OCI-M1 (cell line): Measurements from ENCODE around the gene AP3D1.

Experiments
- DNase-seq: peaks from one replicate; lab custom pipeline; 2025; lab: John Stamatoyannopoulos, UW

AP3D1 gene

DNA sequence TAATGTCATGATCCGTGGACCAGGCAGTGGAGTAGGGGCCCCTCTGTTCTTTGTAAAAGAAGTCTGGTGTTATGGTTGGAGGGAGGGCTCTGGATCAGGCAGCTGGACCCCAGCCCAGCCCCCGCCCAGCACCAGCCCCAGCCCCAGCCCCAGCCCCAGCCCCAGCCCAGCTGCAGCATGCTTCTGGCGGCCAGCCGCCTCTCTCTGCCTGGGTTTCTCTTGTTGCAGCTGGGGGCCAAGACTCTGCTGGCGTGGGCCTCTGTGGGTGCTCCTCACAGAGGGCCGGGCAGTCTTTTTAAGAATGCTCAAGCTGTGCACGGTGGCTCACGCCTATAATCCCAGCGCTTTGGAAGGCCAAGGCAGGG, 30.2 kb upstream of the AP3D1 start:
- DNase-seq, result no peak

DNA sequence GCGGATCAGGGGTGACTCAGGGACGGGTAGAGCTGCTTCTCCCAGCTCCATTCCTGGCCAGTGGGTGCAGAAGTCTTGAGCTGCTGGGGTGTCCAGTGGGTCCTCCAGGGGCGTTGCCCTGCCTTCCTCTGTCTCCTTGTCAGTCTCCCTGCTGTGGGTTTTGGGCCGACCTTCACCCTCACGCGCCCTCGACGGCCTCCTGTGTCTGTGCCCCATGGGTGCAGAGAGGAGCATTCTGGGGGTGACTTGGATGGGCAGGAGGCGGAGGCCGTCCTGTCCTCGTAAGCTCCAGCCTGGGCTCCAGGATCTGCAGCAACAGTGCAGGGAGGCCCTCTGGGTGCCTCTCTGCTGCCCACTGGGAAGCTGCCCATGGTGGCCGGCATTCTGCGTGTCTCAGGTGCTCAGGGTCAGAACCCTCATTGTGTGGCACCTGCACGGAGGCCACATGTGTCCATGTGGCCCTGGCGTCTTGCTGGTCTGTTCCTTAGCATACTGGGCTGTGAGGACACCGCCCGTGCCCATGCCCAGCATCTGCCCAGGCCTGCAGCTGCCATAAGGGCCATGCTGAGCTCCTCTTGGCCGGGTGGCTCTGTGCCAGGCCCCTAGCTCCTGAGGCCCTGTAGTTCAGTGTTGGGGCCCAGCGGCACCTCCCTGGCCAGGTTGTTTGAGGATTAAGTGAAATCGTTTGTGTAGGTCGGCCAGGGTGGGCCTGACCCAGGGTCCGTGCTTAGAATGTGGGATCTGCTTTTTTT, 29.7 kb upstream of the AP3D1 start:
- DNase-seq, result no peak

DNA sequence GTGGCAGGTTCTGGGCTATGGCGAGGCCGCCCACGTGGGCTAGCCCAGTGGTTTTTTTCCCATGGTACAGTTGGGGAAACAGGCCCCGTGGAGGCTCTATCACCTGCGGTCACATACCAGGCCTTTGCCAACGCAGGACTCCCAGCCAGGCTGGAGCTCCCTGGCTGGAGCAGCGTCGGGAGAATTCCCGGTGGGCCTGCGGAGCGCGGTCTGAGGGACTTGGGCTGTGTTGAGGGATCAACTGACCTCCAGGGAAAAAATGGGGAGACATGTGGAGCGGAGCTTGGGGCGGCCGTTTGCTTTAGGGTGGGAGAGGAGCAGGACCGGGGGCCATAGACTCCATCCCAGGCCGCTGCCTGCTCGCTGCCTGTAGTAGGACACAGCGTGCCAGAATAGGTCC, 28.7 kb upstream of the AP3D1 start:
- no peak for DNase-seq

DNA sequence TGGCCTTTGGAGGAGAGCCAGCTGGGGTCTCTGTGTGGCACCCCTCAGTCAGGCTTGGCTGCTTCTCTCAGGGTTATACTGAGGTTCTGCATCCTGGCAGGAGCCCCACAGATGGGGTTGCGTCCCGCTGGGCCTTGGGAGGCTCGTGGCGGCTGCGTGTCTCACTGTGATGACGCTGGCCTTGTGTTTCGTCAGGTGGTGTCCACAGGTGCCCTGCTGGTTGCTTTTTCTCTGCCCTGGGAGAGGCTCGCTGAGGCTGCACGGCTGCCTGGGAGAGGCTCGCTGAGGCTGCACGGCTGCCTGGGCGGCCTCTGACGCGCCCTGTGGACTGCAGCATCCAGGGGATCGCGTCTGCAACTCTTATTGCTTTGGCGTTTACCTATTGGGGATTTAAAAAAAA, 27.7 kb upstream of the AP3D1 start:
- no peak for DNase-seq

DNA sequence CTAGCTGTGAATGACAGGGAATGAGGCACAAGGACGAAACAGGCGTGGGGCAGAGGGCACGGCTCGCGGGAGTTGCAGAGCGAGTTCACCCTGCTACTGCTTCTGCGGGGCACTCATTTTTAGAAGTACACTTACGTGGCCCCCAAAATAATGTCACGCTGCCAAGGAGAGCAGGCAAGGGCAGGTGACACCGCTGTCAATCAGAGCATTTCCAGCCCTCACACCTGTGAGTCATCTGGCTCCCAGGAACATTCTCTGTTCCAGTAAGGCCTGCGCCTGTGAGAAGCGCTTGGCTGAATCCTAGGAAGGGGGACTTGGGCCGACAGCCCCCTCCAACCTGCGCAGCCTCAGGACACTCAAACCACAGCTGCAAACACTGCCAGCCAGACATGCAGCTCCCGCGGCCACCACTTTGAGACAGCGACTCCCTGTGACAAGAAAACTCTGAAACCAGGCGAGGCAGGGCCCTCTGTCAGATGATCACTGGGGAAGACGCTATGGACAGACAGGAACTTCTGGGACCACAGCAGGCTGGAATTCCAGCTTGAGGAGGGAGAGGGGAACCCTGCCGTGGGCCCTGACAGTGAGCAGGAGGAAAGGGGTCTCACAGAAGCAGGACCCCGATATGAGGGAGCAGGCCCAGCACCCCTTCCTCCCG, 25.1 kb upstream of the AP3D1 start:
- DNase-seq, result no peak

DNA sequence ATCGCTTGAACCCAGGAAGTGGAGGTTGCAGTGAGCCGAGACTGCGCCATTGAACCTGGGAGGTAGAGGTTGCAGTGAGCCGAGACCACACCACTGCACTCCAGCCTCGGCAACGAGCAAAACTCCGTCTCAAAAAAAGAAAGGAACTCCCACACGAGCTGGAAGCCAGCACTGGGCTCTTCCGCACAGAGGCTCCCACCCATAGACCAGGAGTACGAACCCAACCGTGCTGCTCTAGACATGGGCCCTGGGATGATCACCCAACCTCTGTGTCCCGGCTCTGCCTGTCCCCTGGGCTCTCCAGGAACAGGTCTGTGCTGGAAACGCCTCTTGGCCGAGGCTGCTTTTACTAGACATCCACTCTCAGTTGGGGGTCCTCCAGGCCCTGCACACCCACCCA, 24.4 kb upstream of the AP3D1 start:
- no peak for DNase-seq

DNA sequence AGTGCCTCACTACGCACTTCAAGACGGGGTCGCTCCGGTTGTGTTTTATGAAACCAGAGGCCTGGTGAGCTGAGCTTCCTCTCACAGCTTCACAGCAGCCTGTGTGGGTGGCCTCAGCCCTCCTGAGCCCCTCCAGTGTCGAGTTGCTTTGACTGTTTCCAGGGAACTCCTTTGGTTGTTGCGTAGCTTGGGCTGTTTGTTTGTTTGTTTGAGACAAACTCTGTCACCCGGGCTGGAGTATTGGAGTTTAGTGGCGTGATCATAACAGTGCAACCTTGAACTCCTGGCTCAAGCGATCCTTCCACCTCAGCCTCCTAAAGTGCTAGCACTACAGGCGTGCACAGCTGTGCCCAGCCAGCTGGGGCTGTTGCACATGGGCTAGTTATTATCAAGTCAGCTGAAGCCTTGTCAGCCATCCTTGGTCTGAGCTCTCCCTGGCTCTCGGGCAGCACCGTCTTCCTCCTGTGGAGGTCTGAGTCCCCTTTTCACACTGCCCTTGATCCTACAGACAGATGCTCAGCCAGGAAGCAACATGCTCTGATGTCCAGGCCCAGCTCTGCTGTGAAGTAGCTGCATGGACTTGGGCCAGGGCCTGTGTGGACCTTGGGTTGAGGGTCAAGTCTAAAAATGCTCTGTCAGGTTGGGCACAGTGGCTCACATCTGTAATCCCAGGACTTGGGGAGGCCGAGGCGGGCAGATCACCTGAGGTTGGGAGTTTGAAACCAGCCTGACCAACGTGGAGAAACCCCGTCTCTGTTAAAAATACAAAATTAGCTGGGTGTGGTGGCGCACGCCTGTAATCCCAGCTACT, 22.6 kb upstream of the AP3D1 start:
- no peak for DNase-seq

DNA sequence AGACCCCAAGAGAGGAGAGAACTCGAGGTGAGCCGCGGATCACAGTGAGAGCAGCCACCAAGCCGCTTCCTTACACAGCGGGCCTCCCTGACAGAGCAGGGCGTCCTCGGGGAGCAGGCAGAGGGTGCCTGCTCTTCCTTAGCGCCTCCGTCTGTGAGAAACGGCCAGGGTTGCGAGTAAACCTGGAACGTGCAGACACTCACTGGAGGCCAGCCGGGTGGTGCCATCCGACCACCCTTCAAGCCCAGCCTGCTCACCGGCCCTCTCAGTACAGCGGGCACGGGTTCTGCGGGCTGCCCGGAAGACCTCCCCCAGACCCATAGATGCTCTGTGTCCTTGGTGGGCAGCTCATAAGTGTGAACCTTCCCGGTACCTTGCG, 22.0 kb upstream of the AP3D1 start:
- DNase-seq, result no peak

DNA sequence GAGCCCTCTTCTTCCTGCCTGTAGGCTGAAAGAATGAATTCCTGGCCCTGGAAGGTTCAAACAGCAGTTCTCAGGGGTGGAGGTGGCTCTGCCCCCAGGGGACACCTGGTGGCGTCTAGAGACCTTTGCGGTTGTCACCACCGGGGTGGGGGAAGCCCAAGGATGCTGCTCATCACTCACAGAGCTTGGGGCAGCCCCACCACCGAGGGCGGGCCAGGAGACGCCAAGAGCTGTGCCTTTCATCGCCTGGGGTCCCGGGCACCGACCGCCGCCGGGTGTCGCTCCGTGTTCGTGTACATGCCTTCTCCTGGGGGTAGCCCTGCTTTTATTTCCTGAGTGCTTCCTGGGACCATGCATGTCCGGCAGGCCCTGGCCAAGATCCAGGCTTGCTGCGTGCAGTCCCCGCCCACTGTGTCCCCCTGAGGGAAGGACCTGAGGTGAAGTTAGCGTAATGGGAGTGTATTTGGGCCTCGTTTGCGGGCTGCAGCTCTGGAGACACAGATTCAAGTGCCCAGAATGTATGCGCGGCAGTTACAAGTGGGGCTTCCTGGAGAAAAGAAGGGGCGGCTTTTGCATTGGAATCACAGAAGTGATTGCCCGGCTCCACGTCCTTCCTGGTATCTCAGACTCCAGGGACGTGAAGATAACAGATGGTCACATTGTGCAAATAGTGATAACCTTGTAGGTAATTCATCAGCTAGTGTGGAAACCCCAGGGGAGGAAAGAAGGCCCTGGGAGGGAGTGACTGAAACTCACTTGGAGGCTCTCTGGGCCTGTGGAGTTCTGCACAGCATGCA, 20.2 kb upstream of the AP3D1 start:
- DNase-seq, result peak; percentile 6

DNA sequence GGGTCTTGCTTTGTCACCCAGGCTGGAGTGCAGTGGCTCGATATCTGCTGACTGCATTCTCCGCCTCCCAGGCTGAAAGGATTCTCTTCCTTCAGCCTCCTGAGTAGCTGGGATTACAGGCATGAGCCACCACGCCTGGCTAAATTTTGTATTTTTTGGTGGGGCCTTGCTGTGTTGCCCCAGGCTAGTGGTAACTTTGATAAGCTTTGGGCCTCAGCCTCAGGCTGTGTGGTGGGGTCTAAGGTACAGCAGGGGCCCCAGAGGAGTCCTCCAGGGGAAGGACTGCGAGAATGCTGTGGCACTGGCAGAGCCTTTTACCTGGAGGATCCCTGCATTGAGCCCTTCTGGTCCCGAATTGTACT, 19.6 kb upstream of the AP3D1 start:
- no peak for DNase-seq

DNA sequence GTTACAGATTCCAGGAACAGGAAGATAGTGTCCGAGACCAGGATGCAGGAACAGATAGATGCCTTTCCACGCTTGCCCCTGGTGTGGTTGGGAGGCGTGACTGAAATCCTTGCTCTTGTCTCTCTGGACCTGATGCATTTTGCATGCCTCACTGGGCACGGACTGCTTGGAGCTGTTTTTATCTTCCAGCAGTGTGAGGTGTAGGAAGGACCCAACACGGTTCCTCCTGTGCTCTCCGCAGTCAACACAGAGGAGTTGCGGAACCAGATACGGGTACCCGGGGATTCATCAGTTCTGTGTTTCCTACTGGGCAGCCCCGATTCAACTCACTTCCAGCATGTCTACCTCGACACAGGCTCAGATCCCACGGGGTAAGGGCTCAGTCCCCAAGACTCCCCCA, 18.9 kb upstream of the AP3D1 start:
- DNase-seq, result no peak

DNA sequence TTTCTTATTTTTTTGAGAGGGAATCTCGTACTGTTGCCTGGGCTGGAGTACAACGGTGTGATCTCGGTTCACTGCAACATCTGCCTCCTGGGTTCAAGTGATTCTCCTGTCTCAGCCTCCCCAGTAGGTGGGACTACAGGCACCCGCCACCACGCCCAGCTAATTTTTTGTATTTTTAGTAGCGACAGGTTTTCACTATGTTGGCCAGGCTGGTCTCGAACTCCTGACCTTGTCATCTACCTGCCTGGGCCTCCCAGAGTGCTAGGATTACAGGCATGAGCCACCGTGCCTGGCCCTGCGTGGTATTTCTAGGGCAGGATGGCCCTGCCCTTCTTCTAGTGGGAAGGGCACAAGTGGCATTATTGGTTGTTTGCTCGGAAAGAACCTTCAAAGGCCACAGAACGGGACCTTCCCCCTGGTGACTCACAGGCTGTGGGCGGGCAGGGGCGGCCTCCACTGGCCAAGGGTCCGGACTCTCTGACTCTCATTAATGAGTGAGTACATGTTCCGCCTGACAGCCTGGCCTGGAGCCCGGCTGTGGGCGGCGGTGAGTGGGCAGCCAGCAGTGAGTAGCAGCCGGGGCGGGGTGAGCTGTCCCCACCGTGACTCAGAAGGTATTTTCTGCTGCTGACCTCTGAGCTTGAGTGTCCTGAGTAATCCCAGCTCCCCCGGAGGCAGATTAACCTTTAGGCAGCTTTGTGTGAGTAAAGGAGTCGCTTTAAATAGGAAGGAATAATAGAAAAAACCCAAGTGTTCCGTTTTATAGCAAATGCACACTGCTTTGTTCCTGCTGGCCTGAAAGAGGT, 17.5 kb upstream of the AP3D1 start:
- DNase-seq, result peak; percentile 95

DNA sequence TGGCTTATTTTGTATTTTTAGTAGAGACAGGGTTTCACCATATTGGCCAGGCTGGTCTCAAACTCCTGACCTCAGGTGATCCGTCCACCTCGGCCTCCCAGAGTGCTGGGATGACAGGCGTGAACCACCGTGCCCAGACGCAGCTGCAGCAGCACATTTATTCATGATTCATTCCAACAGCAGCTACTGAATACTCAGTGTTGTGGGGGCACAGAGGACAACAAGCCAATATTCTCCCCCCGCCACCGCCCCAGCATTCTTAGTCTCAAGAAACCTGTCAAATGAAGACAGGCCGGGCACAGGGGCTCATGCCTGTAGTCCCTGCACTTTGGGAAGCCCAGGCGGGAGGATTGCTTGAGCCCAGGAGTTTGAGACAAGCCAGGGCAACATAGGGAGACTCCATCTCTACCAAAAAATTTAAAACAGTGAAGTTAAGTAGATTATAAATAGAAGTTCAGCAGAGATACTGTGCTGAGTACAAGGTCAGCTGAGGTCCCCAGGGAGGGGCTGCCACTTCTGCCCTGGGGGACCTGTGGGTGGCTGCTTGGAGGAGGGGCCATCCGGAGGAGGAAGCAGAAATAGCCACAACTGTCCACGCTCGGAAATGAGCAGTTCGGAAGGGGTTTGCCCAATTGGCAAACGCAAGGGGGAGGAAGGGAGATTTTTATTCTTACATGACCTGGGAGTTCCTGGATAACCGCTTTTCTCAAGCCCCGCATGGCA, 16.7 kb upstream of the AP3D1 start:
- peak; percentile 81 for DNase-seq

DNA sequence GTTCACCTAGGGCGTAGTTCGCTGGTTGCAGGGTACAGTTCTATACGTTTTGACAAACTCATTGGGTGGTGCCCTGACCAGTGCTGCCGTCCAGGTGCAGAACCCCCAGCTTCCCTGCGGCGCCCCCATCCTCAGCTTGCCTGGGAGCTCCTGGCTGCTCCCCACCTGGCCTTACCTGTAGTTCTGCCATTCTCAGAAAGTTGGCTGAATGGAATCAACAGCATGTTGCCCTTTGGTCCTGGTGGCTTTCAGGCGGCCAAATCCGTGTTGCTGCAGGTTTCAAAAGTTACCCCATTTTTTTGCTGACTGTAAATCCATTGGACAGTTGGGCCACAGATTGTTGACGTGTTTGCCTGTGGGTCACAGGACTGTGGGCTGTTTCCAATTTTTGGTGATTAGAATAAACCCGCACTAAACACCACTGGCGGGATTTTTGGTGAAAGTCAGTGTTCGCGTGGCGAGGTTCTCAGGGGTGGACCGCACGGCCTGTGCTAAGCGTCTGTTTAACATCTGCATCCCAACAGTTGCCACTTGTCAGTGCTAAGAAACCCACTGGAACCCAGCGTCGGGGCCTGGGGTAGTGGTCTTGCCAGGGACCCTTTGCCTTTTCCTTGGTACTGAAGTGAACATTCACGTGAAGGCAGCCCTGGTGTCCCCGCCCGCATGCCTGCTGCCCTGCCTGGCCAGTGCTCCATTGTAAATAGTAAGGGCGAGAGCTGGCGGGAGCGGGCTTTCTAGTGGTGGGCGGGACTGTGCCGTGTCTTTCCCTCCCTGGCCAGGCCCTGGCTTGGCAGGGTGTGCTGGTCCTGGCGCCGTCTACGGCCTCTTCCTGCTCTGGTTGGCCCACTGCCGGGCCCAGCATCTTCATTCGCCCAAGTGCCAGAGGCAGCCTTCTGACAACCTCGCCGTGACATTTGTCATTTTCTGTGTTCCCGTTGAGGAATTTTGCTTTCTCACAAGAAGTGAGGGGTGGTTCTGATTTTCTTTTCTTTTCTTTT, 15.7 kb upstream of the AP3D1 start:
- DNase-seq, result no peak

DNA sequence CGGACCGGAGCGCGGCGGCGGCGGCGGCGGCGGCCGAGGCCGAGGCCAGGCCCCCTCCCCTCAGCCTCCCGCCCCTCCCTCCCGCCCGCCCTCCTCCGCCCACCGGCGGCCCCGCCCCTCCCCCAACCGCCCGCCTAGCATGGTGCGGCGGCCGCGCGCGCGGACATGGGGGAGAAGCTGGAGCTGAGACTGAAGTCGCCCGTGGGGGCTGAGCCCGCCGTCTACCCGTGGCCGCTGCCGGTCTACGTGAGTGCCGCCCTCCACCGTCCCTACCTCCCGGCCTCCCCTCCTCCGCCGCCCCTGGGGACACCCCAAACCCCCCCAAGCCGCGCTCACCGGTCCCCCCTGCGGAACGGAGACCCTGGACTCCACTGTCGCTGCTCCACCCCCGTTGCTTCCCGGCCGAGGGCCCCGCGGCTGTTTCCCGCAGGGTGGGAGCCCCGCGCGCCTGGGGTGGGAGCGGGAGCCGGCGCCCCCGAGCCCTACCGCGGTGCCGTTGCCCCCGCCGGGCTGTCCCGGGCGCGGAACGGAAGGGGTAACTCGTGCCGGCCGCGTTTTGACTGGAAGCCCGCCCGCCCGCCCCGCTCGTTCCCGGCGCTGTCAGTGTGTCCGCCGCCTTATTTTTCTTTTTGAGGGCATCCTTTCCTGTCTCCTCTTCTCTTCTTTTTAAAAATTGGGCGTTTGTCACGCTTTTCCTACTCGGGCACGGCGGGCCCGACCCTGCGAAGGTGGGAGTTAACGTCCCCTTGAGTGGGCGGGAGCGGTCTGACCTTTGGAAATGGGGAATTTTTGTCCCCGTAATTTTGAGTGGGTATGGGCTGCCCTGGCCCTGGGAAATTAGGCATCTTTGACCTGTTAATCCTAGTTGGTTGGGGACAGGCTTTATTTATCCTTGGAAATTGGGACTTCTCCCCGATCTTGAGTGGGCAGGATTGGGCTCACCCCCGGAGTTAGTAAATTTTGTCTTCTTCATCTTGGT, 12.9 kb upstream of the AP3D1 start:
- peak; percentile 44 for DNase-seq

DNA sequence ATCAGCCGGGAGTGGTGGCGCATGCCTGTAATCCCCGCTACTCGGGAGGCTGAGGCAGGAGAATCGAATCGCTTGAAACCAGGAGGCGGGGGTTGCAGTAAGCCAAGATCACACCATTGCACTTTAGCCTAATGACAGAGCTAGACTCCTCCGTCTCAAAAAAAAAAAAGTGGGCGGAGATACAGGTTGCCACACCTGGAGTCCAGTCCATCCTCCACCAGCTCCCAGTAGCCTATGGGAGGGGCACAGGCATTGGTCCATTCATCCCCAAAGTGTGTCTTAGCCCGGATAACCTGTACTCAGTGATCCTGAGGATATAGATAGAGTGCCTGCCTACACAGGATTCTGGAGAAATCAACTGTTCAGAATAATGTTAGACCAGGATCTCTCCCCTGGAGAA, 9.0 kb upstream of the AP3D1 start:
- DNase-seq, result no peak

DNA sequence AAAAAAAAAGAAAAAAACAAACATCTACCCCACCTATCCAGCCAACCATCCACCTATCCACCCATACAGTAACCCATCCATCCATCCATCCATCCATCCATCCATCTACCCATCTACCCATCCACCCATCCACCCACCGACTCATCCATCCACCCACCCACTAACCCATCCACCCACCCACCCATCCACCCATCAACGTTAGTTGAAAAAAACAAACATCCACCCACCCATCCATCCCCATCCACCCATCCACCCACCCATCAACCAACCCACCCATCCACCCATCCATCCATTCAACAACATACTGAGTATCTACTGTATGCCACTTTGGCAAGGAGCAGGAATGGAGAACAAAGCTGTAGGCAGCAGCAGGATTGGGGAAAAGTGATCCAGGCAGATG, 6.1 kb upstream of the AP3D1 start:
- no peak for DNase-seq

DNA sequence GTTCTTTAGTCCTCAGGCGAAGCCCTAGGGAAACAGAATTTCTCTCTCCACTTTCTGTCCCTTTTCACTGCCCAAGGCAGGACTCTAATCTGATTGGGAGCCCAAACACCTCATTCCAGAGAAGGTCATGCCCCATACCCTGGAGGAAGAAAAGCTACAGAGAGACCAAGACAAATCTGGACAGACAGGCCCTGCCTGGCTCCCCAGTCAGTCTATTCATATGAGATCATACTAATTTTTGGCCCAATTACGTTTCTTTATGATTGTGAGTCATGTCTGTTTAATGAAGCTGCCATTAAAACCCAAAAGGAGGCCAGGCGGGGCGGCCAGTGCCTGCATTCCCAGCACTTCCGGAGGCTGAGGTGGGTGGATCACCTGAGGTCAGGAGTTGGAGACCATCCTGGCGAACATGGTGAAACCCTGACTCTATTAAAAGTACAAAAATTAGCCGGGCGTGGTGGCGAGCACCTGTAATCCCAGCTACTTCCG, 3.3 kb upstream of the AP3D1 start:
- no peak for DNase-seq
